Measurements from ENCODE around the gene DMWD. TPM values are rescaled to one million over a fixed set of nuclear protein-coding genes. Genes with fewer than 3 reads are reported as not detected.

Gene DMWD
- total and polyA plus RNA-seq, 2 of the 13 experiments (the other 11 are each of a cell fraction or from before 2014, with no cell fraction given): 10.3 to 14.9 TPM

DNA sequence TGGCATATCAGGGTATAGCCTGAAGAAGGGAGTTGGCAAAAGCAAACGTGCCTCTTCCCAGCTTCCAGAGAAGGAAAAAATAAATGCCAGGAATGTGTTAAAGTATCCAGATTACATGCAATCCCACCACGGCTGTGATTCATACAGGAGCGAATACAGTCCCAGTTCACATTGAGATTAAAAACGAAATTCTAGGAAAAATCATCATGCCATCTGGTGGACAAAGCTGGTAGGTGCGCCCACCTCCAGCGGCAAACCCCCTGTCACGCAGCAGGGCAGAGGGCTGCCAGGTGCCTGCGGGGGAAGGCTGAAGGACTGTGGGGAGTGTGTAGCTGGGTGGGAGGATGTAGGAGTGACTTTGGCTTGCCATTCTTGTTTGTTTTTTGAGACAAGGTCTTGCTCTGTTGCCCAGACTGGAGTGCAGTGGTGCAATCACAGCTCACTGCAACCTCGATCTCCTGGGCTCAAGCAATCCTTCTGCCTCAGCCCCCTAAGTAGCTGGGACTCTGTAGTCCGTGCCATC, 6.4 kb upstream of the DMWD start (continued):
- TF ChIP-seq ZNF414 (CRISPR knock-in tag; IDR thresholded peaks at IDR 0.05) (no peak), CTCF (CRISPR knock-in tag; IDR thresholded peaks at IDR 0.05) (peak; percentile 85), ZNF138 (CRISPR knock-in tag; IDR thresholded peaks at IDR 0.05; ENCODE audit: low read depth) (no peak), MTA3 (CRISPR knock-in tag; IDR thresholded peaks at IDR 0.05) (no peak), ZMYM4 (CRISPR knock-in tag; IDR thresholded peaks at IDR 0.05) (no peak), FOXM1 (CRISPR knock-in tag; IDR thresholded peaks at IDR 0.05) (no peak), NR2F6 (IDR thresholded peaks at IDR 0.05) (no peak), NR2F6 (CRISPR knock-in tag; IDR thresholded peaks at IDR 0.05) (no peak), SAP130 (CRISPR knock-in tag; IDR thresholded peaks at IDR 0.05; ENCODE audit: low read depth) (peak; percentile 44), ZNF883 (CRISPR knock-in tag; IDR thresholded peaks at IDR 0.05; ENCODE audit: not compliant biosample characterization) (peak; percentile 30), ZNF598 (CRISPR knock-in tag; IDR thresholded peaks at IDR 0.05; ENCODE audit: borderline replicate concordance) (0 out of 2 replicates have a peak, but pooled peaks have one; percentile 52), ZNF263 (CRISPR knock-in tag; IDR thresholded peaks at IDR 0.05) (0 out of 2 replicates have a peak, but pooled peaks have one; percentile 44), MTA1 (CRISPR knock-in tag; IDR thresholded peaks at IDR 0.05; ENCODE audit: borderline replicate concordance) (no peak), ZNF607 (CRISPR knock-in tag; IDR thresholded peaks at IDR 0.05; ENCODE audit: borderline replicate concordance) (0 out of 2 replicates have a peak, but pooled peaks have one; percentile 35), PATZ1 (CRISPR knock-in tag; IDR thresholded peaks at IDR 0.05) (peak; percentile 44), ARID2 (CRISPR knock-in tag; IDR thresholded peaks at IDR 0.05; ENCODE audit: borderline replicate concordance) (no peak)
- TF ChIP-seq, protein P1, sequence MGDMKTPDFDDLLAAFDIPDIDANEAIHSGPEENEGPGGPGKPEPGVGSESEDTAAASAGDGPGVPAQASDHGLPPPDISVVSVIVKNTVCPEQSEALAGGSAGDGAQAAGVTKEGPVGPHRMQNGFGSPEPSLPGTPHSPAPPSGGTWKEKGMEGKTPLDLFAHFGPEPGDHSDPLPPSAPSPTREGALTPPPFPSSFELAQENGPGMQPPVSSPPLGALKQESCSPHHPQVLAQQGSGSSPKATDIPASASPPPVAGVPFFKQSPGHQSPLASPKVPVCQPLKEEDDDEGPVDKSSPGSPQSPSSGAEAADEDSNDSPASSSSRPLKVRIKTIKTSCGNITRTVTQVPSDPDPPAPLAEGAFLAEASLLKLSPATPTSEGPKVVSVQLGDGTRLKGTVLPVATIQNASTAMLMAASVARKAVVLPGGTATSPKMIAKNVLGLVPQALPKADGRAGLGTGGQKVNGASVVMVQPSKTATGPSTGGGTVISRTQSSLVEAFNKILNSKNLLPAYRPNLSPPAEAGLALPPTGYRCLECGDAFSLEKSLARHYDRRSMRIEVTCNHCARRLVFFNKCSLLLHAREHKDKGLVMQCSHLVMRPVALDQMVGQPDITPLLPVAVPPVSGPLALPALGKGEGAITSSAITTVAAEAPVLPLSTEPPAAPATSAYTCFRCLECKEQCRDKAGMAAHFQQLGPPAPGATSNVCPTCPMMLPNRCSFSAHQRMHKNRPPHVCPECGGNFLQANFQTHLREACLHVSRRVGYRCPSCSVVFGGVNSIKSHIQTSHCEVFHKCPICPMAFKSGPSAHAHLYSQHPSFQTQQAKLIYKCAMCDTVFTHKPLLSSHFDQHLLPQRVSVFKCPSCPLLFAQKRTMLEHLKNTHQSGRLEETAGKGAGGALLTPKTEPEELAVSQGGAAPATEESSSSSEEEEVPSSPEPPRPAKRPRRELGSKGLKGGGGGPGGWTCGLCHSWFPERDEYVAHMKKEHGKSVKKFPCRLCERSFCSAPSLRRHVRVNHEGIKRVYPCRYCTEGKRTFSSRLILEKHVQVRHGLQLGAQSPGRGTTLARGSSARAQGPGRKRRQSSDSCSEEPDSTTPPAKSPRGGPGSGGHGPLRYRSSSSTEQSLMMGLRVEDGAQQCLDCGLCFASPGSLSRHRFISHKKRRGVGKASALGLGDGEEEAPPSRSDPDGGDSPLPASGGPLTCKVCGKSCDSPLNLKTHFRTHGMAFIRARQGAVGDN (CRISPR knock-in tag; IDR thresholded peaks at IDR 0.05): peak; percentile 43
- TF ChIP-seq, protein P2, sequence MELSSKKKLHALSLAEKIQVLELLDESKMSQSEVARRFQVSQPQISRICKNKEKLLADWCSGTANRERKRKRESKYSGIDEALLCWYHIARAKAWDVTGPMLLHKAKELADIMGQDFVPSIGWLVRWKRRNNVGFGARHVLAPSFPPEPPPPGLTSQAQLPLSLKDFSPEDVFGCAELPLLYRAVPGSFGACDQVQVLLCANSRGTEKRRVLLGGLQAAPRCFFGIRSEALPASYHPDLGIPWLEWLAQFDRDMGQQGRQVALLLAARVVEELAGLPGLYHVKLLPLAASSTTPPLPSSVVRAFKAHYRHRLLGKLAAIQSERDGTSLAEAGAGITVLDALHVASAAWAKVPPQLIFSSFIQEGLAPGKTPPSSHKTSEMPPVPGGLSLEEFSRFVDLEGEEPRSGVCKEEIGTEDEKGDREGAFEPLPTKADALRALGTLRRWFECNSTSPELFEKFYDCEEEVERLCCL (CRISPR knock-in tag; IDR thresholded peaks at IDR 0.05; ENCODE audit: borderline replicate concordance): no peak
